Measurements from ENCODE around the gene TLE1. TPM values are rescaled to one million over a fixed set of nuclear protein-coding genes. Genes with fewer than 3 reads are reported as not detected.

TLE1 gene
- total RNA-seq, 2 donors from 2014 or later = 43.8 to 54.8 TPM

DNA sequence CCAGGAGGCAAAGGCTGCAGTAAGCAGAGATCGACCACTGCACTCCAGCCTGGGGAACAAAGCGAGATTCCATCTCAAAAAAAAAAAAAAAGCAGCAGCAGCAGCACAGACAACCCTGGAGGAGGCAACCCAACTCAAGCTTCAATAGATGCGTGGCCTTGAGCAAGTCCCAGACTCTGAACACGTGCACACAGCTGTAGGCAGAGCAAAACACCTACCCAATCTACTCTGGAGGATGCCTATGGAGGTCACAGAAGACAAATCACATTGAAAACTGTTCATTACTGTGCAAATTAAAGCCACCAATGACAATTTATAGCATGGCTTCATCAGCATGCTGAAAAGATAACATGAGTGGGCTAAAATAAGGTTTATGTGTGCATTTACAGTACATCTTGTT is 7.2 kb downstream of the TLE1 start:
- H3K36me3 ChIP-seq = no peaks in the 10 kb centered on the region
- intact Hi-C loops (cut with DNase I) = loop anchor here (10.0 kb wide), 2 partner anchors 87 to 923 kb away; no protein-coding TSS in a partner anchor
- H3K27ac ChIP-seq = no peak overlapping the region
- no peak for DNase-seq
- peaks cover 9% of the 10 kb centered on the region for H3K4me1 ChIP-seq
- H3K9me3 ChIP-seq = no peaks in the 10 kb centered on the region
- H3K4me3 ChIP-seq = no peak overlapping the region
- H3K9ac ChIP-seq (ENCODE audit: low read depth in 2 of 2, low read length in 2 of 2) = no peak overlapping the region
- TF ChIP-seq, protein P1, sequence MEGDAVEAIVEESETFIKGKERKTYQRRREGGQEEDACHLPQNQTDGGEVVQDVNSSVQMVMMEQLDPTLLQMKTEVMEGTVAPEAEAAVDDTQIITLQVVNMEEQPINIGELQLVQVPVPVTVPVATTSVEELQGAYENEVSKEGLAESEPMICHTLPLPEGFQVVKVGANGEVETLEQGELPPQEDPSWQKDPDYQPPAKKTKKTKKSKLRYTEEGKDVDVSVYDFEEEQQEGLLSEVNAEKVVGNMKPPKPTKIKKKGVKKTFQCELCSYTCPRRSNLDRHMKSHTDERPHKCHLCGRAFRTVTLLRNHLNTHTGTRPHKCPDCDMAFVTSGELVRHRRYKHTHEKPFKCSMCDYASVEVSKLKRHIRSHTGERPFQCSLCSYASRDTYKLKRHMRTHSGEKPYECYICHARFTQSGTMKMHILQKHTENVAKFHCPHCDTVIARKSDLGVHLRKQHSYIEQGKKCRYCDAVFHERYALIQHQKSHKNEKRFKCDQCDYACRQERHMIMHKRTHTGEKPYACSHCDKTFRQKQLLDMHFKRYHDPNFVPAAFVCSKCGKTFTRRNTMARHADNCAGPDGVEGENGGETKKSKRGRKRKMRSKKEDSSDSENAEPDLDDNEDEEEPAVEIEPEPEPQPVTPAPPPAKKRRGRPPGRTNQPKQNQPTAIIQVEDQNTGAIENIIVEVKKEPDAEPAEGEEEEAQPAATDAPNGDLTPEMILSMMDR (IDR thresholded peaks at IDR 0.05) = no peak
- H3K27me3 ChIP-seq = no peaks in the 10 kb centered on the region

DNA sequence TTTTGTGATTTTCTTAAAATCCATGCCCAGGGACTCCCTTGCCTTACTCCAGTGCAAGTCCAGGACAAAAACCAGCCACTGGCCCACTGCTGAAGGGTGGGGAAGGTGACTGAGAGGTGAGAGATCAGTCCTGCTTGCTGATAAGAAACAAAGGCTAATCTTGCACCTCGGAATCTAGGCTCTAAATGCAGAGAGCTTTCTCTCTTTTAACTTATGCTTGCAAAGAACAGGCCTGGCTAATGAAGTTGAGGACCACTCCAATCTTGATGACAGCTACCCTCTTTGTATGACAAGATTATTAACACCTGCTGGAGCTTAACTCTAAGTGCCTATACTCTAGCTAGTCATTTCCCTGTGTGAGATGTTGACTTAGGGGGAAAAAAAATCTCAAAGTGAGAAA is 8.8 kb downstream of the TLE1 start:
- DNase-seq = no peak
- H3K36me3 ChIP-seq = no peaks in the 10 kb centered on the region
- TF ChIP-seq, protein P1 (IDR thresholded peaks at IDR 0.05) = no peak
- H3K4me3 ChIP-seq = no peak overlapping the region
- intact Hi-C loops (cut with DNase I) = loop anchor here (10.0 kb wide), 2 partner anchors 86 to 924 kb away; no protein-coding TSS in a partner anchor
- no peaks in the 10 kb centered on the region for H3K9me3 ChIP-seq
- no peaks in the 10 kb centered on the region for H3K27me3 ChIP-seq
- H3K27ac ChIP-seq = no peak overlapping the region
- no peak overlapping the region for H3K9ac ChIP-seq (ENCODE audit: low read depth in 2 of 2, low read length in 2 of 2)
- peaks cover 9% of the 10 kb centered on the region for H3K4me1 ChIP-seq

DNA sequence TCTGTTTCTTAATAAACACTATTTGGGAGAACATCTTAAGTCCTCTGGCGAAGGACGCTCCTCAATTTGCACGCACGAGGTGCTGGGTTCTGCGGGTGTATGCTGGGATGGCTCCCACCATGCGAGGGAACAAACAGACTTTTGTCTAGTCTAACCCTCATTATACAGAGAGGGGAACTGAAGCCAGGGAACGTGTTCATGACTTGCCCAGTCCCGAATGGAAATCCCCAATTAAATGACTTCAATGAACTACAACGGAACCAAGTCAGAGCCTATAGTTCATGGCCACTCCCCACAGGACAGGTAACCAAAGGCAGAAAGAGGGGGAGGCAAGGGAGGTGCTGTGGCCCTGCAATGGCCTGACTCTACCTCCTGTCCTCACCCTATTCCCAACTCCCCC is 9.3 kb downstream of the TLE1 start:
- Histone ChIP-seq H3K9me3 (no peaks in the 10 kb centered on the region), H3K36me3 (no peaks in the 10 kb centered on the region), H3K4me1 (peaks cover 9% of the 10 kb centered on the region), H3K4me3 (no peak overlapping the region), H3K27me3 (no peaks in the 10 kb centered on the region), H3K27ac (no peak overlapping the region), H3K9ac (ENCODE audit: low read depth in 2 of 2, low read length in 2 of 2) (no peak overlapping the region)
- intact Hi-C loops (cut with DNase I) = loop anchor here (10.0 kb wide), 2 partner anchors 85 to 925 kb away; no protein-coding TSS in a partner anchor
- DNase-seq = no peak
- TF ChIP-seq, protein P1 (IDR thresholded peaks at IDR 0.05) = no peak

DNA sequence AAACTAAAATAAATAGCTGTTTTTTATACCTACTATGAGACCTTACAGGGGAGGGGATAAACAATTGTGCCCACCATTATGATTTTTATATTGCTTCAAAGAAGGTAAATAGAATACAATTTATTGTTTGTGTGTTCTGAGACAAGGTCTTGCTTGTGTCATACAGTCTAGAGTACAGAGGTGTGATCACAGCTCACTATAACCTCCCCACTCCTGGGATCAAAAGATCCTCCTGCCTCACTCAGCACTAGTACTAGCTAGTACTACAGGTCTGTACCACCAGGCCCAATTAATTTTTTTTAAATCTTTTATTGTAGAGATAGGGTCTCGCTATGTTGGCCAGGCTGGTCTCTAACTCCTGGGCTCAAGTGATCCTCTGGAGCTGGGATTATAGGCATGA is 11.3 kb downstream of the TLE1 start:
- Histone ChIP-seq H3K4me3 (no peak overlapping the region), H3K27ac (no peak overlapping the region), H3K27me3 (no peaks in the 10 kb centered on the region), H3K4me1 (peaks cover 5% of the 10 kb centered on the region), H3K36me3 (no peaks in the 10 kb centered on the region), H3K9me3 (no peaks in the 10 kb centered on the region), H3K9ac (ENCODE audit: low read depth in 2 of 2, low read length in 2 of 2) (no peak overlapping the region)
- no peak for DNase-seq
- intact Hi-C loops (cut with DNase I) = loop anchor here (10.0 kb wide), 1 partner anchor 53 kb away; no protein-coding TSS in a partner anchor
- TF ChIP-seq, protein P1 (IDR thresholded peaks at IDR 0.05) = no peak

DNA sequence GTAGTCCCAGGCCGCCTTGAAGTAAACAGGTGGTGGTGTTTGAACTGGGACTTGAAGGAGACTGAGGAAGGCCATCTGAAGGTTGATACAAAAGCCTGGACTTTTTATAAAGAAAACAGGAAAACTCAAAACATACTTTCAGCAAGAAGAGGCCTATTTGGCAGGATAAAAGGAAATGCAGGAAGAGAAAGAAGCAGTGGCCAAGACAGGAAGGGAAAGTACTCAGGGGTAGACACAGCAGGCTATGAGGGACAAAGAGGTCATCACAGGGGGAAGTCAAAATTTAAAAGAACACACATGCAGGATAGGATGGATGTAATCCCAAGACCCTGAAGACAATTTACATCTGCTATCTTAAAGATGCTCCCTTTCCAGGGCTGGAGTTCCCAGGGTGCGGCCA is 13.0 kb downstream of the TLE1 start:
- TF ChIP-seq, protein P1 (IDR thresholded peaks at IDR 0.05) = no peak
- Histone ChIP-seq H3K36me3 (no peaks in the 10 kb centered on the region), H3K27me3 (no peaks in the 10 kb centered on the region), H3K27ac (no peak overlapping the region), H3K4me1 (no peaks in the 10 kb centered on the region), H3K4me3 (no peak overlapping the region), H3K9ac (ENCODE audit: low read depth in 2 of 2, low read length in 2 of 2) (no peak overlapping the region), H3K9me3 (no peaks in the 10 kb centered on the region)
- DNase-seq = no peak
- intact Hi-C loops (cut with DNase I) = loop anchor here (10.0 kb wide), 1 partner anchor 52 kb away; no protein-coding TSS in a partner anchor

All from colonic mucosa (tissue), 4 donors.